GM12891 (cell line): ENCODE results near the gene GPSM1.
"Not testable (repeated sequence)": the region's sequence is repeated elsewhere in the genome, so short reads cannot be mapped to it uniquely, and the experiment has no call there.

ENCODE experiments used
- DNase-seq: peaks from one replicate; pipeline ENCODE4 v3.0.0; 2011; ENCODE audit warnings: low spot score; ENCODE audit not compliant: insufficient read length
- FAIRE-seq: peaks from 2 replicates; lab custom pipeline; 2011; peaks lifted over from hg19 to GRCh38; lab: Jason Lieb, UNC
- PAX5 ChIP-seq: IDR thresholded peaks from 2 replicates; pipeline ENCODE4 v1.6.1; 2011; ENCODE audit warnings: low read length, moderate library complexity, mild to moderate bottlenecking; ENCODE audit not compliant: insufficient read depth, severe bottlenecking
- POLR2A ChIP-seq: IDR thresholded peaks from 2 replicates; pipeline ENCODE4 v1.6.1; 2011; ENCODE audit warnings: low read depth, low read length, control low read depth
- POLR2AphosphoS5 ChIP-seq: IDR thresholded peaks from 2 replicates; pipeline ENCODE4 v1.6.1; 2011; ENCODE audit warnings: low read depth, low read length, control low read depth
- POU2F2 ChIP-seq: IDR thresholded peaks from 2 replicates; pipeline ENCODE4 v1.6.1; 2011; ENCODE audit warnings: low read depth, mild to moderate bottlenecking, control low read depth, low read length, moderate library complexity
- SPI1 ChIP-seq: IDR thresholded peaks from 2 replicates; pipeline ENCODE4 v1.6.1; 2011; ENCODE audit warnings: low read depth, low read length, control low read depth
- TAF1 ChIP-seq: IDR thresholded peaks from 2 replicates; pipeline ENCODE4 v1.6.1; 2011; ENCODE audit warnings: low read depth, low read length, control low read depth

GPSM1 gene

GRCh38 chr9:136344544-136345280, 17.4 kb downstream of the GPSM1 start:
- DNase-seq (no peak), FAIRE-seq (no peak)
- no peak for TF ChIP-seq POU2F2
- no peak for TF ChIP-seq PAX5

GRCh38 chr9:136345281-136346156, 18.2 kb downstream of the GPSM1 start:
- no peak for TF ChIP-seq POLR2AphosphoS5
- TF ChIP-seq POU2F2 = no peak
- TF ChIP-seq TAF1 = no peak
- no peak for TF ChIP-seq SPI1
- TF ChIP-seq POLR2A = no peak
- TF ChIP-seq PAX5 = no peak
- no peak for FAIRE-seq
- no peak for DNase-seq

DNA sequence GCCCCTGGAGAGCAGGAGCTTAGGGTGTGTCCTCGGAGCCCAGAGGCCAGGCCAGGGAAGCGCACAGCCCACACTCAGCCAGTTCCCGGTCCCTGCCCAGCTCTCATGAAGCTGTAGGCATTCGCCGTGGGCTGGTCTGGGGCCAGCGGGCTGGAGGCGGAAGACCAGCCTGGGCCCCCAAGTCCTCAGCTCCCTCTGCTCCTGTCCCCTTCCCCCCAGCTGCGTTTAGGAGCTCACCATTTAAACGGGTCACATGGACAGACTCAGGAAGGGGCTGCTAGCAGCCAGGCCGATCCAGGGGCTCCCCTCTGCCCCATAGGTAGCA, 18.8 kb downstream of the GPSM1 start:
- DNase-seq (no peak), FAIRE-seq (no peak)
- no peak for TF ChIP-seq POU2F2
- TF ChIP-seq PAX5 = no peak

DNA sequence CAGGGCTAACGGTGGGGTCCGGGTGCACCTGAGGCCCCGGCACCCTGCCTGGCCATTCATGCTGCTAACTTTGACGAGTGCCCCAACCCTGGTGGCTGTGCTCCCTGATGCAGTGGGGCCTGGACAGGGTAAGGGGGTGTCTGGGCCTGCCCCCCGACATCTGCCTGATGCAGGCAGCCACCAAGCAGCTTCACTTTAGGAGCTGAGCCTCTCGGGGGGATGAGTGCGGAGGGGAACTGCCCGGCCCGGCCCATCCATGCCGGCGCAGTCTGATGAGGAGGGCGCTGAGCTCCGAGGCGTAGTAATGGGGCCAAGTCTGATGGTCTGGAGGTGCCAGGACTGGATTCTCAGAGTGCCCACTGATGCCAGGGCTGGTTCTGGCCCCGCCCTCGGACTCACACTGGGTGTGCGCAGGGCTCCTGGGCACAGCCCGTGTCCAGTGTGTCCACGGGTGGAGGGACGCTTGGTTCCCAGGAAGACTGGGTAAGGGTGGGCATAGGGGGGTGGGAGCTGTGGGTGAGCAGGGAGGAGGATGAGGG, 19.7 kb downstream of the GPSM1 start:
- TF ChIP-seq PAX5 (no peak), TAF1 (no peak), POLR2AphosphoS5 (no peak), POLR2A (no peak), SPI1 (no peak)
- FAIRE-seq = no peak
- DNase-seq = no peak

- DNase-seq = no peak
- no peak for FAIRE-seq
Observed at GRCh38 chr9:136347472-136348256, 20.3 kb downstream of the GPSM1 start.

DNA sequence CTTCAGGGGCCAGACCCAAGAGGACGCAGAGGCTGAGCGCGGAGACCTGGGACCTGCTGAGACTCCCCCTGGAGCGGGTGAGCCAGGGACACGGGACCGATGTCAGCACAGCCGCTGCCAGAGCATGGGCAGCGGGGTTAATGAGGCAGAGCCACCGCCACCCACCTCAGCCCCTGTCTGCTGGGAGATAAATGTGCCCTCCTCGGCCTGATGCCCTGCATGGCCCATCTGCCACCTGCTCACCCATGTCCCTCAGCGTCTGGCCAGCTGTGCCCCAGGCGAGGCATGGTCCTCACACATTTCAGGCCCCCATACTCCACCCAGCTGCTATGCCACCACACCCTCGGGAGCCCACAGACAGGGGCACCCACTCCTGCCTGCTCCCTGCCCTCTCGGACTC, 21.4 kb downstream of the GPSM1 start:
- no peak for DNase-seq
- TF ChIP-seq TAF1 (no peak), POLR2A (no peak), POLR2AphosphoS5 (no peak)
- no peak for FAIRE-seq

More at GRCh38 chr9:136347472-136348256, 20.3 kb downstream of the GPSM1 start:
- TF ChIP-seq POLR2AphosphoS5 (no peak), TAF1 (no peak), POLR2A (no peak), POU2F2 (no peak), SPI1 (no peak), PAX5 (no peak)

- DNase-seq (no peak), FAIRE-seq (no peak)
- TF ChIP-seq POLR2A (no peak), POLR2AphosphoS5 (no peak), POU2F2 (no peak), TAF1 (no peak), PAX5 (no peak), SPI1 (no peak)
Observed at GRCh38 chr9:136349546-136349945, 22.2 kb downstream of the GPSM1 start.

DNA sequence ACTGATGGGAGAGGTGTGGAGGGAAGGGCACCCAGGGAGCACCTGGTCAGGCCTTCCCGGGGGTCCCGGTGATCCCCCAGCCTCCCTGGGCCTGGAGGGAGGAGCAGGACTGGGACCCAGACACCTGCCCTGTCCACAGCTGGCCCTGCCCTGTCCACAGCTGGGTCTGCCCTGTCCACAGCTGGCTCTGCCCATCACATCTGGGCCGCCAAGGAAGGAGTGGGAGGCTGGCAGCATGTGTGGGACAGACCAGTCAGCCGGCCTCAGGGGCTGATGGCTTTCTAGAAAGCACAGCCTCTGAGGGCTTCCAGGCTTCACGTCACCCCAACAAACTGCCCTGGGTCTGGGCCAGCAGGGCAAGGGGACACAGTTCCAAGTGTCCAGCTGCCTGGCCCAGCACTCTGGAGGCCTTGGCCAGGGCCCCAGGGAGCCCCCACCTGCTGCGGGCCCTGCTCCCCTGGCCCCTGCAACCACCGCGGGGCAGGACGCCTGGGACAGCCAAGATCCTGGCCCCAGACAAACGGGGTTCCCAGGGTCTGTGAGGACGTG, 24.0 kb downstream of the GPSM1 start:
- FAIRE-seq (no peak), DNase-seq (no peak)
- no peak for TF ChIP-seq POU2F2
- no peak for TF ChIP-seq PAX5
- no peak for TF ChIP-seq SPI1
- no peak for TF ChIP-seq POLR2AphosphoS5
- no peak for TF ChIP-seq TAF1
- no peak for TF ChIP-seq POLR2A

DNA sequence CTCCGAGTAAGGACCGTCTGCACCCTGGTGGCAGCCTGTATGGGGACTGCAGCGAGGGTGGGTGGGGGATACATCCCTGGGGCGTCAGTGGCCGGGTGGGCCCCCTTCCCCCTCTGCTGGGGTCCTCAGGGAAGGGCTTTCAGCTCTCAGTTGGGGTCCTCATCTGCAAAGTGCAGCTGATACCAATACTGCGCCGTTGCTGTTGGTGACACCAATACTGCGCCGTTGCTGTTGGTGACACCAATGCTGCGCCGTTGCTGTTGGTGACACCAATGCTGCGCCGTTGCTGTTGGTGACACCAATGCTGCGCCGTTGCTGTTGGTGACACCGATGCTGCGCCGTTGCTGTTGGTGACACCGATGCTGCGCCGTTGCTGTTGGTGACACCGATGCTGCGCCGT, 24.5 kb downstream of the GPSM1 start:
- not testable (repeated sequence) for DNase-seq, FAIRE-seq
